ENCODE measurements around the gene RHBDF1. TPM values are rescaled to one million over a fixed set of nuclear protein-coding genes. Genes with fewer than 3 reads are reported as not detected.

The RHBDF1 gene
- total RNA-seq, 1 experiment from 2014 or later = 60.8 TPM

DNA sequence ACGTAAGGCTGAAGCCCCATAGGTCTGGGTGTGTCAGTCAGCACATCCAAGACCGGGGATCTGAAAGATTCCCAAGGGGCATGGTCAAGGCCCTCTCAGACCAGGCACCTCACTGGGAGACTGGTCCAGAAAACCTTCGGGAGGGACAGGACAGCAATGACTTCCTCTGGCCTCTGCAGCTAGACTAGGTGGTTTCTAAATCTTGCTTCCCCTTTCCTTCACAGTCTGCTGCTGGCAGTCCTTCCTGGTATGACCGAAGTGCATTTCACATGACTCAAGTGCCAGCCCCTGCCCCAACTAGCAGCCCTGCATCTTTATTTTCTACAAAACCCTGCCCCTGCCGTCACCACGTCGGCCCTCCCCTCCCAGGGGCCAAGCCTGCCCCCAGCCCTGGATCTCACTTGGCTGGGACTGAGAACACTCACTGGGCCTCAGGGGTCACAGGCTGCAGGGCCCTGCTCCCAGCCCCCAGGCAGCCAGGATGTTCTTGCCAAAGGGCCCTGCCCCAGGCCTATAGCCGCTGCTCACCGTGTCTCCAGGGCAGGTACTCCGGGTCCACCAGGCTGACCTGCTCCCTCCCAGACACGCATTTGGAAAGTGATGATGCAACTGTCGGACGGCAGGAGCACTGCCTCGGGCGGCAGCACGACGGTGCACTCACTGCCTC, 37.3 kb downstream of the RHBDF1 start:
- no peak for DNase-seq (ENCODE audit: low spot score)
- Mint-ChIP-seq H3K27me3 (ENCODE audit: low read depth) (no peaks in the 10 kb centered on the region), H3K36me3 (peaks cover 11% of the 10 kb centered on the region), H3K27ac (no peak overlapping the region), H3K9me3 (no peaks in the 10 kb centered on the region), H3K4me3 (no peak overlapping the region), H3K4me1 (no peaks in the 10 kb centered on the region; the same call in 1 of the 2 replicates)
- TF ChIP-seq CREB1 (CRISPR knock-in tag; IDR thresholded peaks at IDR 0.05) (no peak), GABPB1 (CRISPR knock-in tag; IDR thresholded peaks at IDR 0.05) (peak; percentile 82)
- POLR2A ChIA-PET = no interaction called here
- CTCF ChIA-PET = no interaction called here
- ATAC-seq = no peak

DNA sequence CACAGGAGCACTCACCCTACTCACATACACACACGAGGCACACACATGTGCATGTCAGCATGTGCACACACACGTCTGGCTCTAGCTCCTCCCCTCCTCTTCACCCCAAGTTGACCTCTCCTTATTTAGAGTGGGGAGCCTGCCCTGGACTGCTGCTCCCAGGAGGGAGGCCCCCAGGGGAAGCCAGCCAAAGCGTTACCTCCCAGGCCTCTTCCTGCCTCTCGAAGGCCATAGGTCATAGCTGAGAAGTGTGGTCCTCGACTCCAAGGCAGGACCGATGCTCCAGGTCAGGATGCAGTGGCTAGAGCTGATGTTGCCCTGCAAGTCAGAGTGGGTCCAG, 37.8 kb downstream of the RHBDF1 start:
- Mint-ChIP-seq H3K27ac (no peak overlapping the region), H3K27me3 (ENCODE audit: low read depth) (no peaks in the 10 kb centered on the region), H3K4me3 (no peak overlapping the region), H3K9me3 (no peaks in the 10 kb centered on the region), H3K4me1 (no peaks in the 10 kb centered on the region; the same call in 1 of the 2 replicates), H3K36me3 (peaks cover 11% of the 10 kb centered on the region)
- no peak for TF ChIP-seq MXD4 (CRISPR knock-in tag; IDR thresholded peaks at IDR 0.05; ENCODE audit: borderline replicate concordance)
- TF ChIP-seq MYBL2 (CRISPR knock-in tag; IDR thresholded peaks at IDR 0.05) = no peak
- TF ChIP-seq, protein P1, sequence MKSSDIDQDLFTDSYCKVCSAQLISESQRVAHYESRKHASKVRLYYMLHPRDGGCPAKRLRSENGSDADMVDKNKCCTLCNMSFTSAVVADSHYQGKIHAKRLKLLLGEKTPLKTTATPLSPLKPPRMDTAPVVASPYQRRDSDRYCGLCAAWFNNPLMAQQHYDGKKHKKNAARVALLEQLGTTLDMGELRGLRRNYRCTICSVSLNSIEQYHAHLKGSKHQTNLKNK (CRISPR knock-in tag; IDR thresholded peaks at IDR 0.05) = no peak
- TF ChIP-seq FOXP1 (CRISPR knock-in tag; IDR thresholded peaks at IDR 0.05; ENCODE audit: borderline replicate concordance) = no peak
- no peak for TF ChIP-seq TEAD1 (CRISPR knock-in tag; IDR thresholded peaks at IDR 0.05)
- no peak for TF ChIP-seq SP1 (CRISPR knock-in tag; conservative IDR thresholded peaks at IDR 0.05)
- TF ChIP-seq, protein P2, sequence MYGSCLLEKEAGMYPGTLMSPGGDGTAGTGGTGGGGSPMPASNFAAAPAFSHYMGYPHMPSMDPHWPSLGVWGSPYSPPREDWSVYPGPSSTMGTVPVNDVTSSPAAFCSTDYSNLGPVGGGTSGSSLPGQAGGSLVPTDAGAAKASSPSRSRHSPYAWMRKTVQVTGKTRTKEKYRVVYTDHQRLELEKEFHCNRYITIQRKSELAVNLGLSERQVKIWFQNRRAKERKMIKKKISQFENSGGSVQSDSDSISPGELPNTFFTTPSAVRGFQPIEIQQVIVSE (CRISPR knock-in tag; IDR thresholded peaks at IDR 0.05; ENCODE audit: borderline replicate concordance) = no peak
- TF ChIP-seq, protein P3, sequence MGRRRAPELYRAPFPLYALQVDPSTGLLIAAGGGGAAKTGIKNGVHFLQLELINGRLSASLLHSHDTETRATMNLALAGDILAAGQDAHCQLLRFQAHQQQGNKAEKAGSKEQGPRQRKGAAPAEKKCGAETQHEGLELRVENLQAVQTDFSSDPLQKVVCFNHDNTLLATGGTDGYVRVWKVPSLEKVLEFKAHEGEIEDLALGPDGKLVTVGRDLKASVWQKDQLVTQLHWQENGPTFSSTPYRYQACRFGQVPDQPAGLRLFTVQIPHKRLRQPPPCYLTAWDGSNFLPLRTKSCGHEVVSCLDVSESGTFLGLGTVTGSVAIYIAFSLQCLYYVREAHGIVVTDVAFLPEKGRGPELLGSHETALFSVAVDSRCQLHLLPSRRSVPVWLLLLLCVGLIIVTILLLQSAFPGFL (CRISPR knock-in tag; IDR thresholded peaks at IDR 0.05; ENCODE audit: borderline replicate concordance) = no peak
- no peak for TF ChIP-seq GABPB1 (CRISPR knock-in tag; IDR thresholded peaks at IDR 0.05)
- no peak for TF ChIP-seq NR1H2 (CRISPR knock-in tag; IDR thresholded peaks at IDR 0.05)
- CTCF ChIA-PET = no interaction called here
- ATAC-seq (no peak), DNase-seq (ENCODE audit: low spot score) (no peak)
- POLR2A ChIA-PET = no interaction called here

DNA sequence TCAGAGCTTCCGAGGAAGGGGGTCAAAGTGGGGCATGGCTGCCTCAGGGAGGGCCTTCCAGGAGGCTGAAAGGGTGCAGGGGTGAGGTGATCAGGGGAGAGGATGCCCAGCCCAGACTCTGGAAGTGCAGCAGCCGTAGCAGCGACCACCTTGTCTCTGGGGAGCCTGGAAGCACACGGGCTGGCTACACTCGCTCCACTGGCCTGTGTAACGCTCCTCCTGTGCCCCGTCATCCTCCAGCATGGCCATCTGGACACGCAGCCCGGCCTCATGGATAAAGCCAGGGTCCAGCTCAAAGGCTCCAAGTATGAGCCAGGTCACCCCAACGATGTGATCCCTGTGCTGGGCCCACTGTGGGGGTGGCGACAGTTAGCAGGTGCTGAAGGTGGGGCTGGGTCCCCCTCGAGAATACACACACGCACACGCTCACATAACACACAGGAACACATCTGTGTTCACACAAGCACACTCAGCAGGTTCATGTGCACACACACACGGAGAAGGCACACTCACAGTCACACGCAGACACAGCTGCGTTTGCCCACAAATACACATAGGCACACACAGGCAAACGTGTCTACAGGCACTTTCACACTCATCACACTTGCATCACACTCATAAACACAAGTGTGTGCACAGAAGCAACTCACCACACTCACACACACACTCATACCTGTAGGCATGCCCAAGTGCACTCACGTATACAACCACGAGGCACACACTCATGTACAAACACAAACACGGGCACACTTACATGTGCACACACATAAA, 38.4 kb downstream of the RHBDF1 start:
- Mint-ChIP-seq H3K4me1 (no peaks in the 10 kb centered on the region; the same call in 1 of the 2 replicates), H3K4me3 (no peak overlapping the region), H3K27me3 (ENCODE audit: low read depth) (no peaks in the 10 kb centered on the region), H3K27ac (peak overlapping the region; percentile 3; the same call in 1 of the 2 replicates), H3K36me3 (peaks cover 8% of the 10 kb centered on the region; the same call in 1 of the 2 replicates), H3K9me3 (no peaks in the 10 kb centered on the region)
- ATAC-seq (no peak), DNase-seq (ENCODE audit: low spot score) (no peak)
- ChIA-PET POLR2A (no interaction called here), CTCF (no interaction called here)
- TF ChIP-seq, protein P4, sequence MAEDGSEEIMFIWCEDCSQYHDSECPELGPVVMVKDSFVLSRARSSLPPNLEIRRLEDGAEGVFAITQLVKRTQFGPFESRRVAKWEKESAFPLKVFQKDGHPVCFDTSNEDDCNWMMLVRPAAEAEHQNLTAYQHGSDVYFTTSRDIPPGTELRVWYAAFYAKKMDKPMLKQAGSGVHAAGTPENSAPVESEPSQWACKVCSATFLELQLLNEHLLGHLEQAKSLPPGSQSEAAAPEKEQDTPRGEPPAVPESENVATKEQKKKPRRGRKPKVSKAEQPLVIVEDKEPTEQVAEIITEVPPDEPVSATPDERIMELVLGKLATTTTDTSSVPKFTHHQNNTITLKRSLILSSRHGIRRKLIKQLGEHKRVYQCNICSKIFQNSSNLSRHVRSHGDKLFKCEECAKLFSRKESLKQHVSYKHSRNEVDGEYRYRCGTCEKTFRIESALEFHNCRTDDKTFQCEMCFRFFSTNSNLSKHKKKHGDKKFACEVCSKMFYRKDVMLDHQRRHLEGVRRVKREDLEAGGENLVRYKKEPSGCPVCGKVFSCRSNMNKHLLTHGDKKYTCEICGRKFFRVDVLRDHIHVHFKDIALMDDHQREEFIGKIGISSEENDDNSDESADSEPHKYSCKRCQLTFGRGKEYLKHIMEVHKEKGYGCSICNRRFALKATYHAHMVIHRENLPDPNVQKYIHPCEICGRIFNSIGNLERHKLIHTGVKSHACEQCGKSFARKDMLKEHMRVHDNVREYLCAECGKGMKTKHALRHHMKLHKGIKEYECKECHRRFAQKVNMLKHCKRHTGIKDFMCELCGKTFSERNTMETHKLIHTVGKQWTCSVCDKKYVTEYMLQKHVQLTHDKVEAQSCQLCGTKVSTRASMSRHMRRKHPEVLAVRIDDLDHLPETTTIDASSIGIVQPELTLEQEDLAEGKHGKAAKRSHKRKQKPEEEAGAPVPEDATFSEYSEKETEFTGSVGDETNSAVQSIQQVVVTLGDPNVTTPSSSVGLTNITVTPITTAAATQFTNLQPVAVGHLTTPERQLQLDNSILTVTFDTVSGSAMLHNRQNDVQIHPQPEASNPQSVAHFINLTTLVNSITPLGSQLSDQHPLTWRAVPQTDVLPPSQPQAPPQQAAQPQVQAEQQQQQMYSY (CRISPR knock-in tag; IDR thresholded peaks at IDR 0.05) = no peak
- no peak for TF ChIP-seq NR3C1 (CRISPR knock-in tag; conservative IDR thresholded peaks at IDR 0.05; ENCODE audit: low read depth)
- TF ChIP-seq, protein P5, sequence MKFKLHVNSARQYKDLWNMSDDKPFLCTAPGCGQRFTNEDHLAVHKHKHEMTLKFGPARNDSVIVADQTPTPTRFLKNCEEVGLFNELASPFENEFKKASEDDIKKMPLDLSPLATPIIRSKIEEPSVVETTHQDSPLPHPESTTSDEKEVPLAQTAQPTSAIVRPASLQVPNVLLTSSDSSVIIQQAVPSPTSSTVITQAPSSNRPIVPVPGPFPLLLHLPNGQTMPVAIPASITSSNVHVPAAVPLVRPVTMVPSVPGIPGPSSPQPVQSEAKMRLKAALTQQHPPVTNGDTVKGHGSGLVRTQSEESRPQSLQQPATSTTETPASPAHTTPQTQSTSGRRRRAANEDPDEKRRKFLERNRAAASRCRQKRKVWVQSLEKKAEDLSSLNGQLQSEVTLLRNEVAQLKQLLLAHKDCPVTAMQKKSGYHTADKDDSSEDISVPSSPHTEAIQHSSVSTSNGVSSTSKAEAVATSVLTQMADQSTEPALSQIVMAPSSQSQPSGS (CRISPR knock-in tag; IDR thresholded peaks at IDR 0.05; ENCODE audit: borderline replicate concordance, low read depth) = no peak
- TF ChIP-seq TP53 (CRISPR knock-in tag; IDR thresholded peaks at IDR 0.05) = no peak
- no peak for TF ChIP-seq FOXJ3 (CRISPR knock-in tag; IDR thresholded peaks at IDR 0.05; ENCODE audit: borderline replicate concordance)
- no peak for TF ChIP-seq ZNF423 (CRISPR knock-in tag; IDR thresholded peaks at IDR 0.05)
- no peak for TF ChIP-seq SP1 (CRISPR knock-in tag; conservative IDR thresholded peaks at IDR 0.05)
- TF ChIP-seq JAZF1 (CRISPR knock-in tag; IDR thresholded peaks at IDR 0.05) = no peak
- no peak for TF ChIP-seq RORB (CRISPR knock-in tag; IDR thresholded peaks at IDR 0.05)
- TF ChIP-seq, protein P6, sequence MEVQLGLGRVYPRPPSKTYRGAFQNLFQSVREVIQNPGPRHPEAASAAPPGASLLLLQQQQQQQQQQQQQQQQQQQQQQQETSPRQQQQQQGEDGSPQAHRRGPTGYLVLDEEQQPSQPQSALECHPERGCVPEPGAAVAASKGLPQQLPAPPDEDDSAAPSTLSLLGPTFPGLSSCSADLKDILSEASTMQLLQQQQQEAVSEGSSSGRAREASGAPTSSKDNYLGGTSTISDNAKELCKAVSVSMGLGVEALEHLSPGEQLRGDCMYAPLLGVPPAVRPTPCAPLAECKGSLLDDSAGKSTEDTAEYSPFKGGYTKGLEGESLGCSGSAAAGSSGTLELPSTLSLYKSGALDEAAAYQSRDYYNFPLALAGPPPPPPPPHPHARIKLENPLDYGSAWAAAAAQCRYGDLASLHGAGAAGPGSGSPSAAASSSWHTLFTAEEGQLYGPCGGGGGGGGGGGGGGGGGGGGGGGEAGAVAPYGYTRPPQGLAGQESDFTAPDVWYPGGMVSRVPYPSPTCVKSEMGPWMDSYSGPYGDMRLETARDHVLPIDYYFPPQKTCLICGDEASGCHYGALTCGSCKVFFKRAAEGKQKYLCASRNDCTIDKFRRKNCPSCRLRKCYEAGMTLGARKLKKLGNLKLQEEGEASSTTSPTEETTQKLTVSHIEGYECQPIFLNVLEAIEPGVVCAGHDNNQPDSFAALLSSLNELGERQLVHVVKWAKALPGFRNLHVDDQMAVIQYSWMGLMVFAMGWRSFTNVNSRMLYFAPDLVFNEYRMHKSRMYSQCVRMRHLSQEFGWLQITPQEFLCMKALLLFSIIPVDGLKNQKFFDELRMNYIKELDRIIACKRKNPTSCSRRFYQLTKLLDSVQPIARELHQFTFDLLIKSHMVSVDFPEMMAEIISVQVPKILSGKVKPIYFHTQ (CRISPR knock-in tag; IDR thresholded peaks at IDR 0.05) = no peak
- TF ChIP-seq ZNF121 (CRISPR knock-in tag; IDR thresholded peaks at IDR 0.05) = no peak
- TF ChIP-seq CREB1 (CRISPR knock-in tag; IDR thresholded peaks at IDR 0.05) = no peak

Measured in WTC11 (cell line).